T-helper 9 cell (primary cell): ENCODE results near the gene THBS1.
A peak's percentile ranks its signal among the peaks of the same experiment; 100 is the strongest.

ENCODE experiments used
- DNase-seq: peaks from one replicate; pipeline ENCODE4 v3.0.0-alpha.2; 2020
- total RNA-seq, 2 donors: gene quantifications; one replicate each; lab custom pipeline; 2026; lab: John Stamatoyannopoulos, UW

THBS1 gene
- total RNA-seq, result 30.2 to 50.9 reads per million in 2 donors

DNA sequence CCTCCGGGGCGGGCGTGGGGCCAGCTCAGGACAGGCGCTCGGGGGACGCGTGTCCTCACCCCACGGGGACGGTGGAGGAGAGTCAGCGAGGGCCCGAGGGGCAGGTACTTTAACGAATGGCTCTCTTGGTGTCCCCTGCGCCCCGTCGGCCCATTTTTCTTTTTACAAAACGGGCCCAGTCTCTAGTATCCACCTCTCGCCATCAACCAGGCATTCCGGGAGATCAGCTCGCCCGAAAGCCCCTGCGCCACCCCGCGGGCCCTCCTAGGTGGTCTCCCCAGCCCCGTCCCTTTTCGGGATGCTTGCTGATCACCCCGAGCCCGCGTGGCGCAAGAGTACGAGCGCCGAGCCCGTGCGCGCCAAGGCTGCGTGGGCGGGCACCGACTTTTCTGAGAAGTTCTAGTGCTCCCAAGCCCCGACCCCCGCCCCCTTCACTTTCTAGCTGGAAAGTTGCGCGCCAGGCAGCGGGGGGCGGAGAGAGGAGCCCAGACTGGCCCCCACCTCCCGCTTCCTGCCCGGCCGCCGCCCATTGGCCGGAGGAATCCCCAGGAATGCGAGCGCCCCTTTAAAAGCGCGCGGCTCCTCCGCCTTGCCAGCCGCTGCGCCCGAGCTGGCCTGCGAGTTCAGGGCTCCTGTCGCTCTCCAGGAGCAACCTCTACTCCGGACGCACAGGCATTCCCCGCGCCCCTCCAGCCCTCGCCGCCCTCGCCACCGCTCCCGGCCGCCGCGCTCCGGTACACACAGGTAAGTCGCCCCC lies at the start of gene THBS1:
Gene THBS1 (plus strand): TSS at position 595 of the 757 bp plus-strand sequence. CDS start 779 bp downstream, outside the sequence.
- peak; percentile 18 for DNase-seq

DNA sequence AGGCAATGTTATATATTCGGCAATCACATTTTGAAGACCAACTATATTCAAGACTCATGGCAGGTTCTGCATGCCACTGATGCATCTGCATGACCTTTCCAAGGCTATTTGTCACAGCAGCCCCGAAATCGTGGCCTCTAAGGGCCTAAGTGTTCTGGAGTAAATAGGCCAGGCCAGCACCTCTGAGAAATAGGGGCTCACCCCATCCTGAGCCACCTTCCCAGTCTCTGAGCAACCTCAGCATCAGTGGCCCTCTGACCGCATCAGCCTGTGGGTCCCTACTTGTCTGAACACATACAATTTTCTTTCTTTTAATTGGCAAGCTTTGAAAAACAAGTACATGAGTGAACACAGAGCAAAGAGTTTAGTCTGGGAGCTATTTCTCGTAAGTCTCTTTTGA lies 45.9 kb upstream of the THBS1 start:
- no peak for DNase-seq

DNA sequence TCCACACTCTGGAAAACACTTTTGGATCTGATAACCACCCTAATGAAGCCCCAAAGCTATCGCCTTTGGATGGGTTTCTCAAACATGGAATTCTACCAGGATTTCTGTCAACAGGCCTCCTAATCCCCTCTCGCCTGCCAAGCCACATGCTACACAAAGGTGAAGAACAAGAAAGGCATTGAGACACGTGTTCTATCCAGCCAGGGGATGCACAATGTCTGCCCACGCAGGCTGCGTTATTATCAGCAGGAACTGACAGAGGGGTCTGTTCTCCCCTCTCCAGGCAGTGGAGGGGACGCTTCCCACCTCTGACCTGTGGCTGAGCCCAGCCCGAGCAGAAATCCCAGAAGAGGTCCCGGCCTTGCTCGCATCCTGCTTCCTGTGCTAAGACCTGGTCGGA lies 45.4 kb upstream of the THBS1 start:
- no peak for DNase-seq

DNA sequence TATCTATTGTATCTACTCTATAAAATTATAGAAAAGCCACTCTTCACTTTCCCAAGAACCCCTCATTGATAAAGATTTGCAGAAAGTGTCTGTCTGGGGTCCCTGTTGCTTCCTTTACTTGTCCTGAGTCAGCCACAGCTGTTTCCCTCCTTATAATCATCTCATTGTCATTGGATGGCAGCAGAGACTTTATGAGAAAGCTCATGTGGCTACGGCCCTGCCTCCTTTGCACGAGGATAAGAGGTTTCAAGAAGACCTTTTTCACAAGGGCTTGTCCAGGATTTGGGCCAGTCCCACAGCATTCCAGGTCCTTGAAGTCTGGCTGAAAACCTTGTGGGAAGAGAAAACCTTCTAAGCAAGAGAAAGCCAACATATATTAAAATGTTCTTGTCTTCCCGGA lies 41.9 kb upstream of the THBS1 start:
- no peak for DNase-seq

DNA sequence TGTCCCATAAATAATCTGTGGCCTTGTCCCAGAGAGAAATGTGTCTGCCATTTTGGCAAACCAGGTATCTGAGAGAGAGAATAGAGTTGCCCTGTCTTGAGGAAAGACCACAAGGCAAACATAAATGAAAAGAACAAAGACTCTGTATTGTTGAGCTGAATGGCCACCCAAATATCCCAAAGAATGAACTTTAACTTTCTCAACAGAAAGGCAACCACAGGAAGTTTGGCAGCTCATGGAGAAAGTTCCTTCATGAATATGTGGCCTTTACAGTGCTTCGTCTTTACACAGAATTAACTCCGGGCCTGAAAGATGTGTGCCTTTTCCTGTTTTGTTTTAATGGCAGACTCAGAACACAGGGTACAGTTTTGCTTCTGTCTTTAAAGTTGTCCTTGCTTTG lies 41.4 kb upstream of the THBS1 start:
- no peak for DNase-seq

DNA sequence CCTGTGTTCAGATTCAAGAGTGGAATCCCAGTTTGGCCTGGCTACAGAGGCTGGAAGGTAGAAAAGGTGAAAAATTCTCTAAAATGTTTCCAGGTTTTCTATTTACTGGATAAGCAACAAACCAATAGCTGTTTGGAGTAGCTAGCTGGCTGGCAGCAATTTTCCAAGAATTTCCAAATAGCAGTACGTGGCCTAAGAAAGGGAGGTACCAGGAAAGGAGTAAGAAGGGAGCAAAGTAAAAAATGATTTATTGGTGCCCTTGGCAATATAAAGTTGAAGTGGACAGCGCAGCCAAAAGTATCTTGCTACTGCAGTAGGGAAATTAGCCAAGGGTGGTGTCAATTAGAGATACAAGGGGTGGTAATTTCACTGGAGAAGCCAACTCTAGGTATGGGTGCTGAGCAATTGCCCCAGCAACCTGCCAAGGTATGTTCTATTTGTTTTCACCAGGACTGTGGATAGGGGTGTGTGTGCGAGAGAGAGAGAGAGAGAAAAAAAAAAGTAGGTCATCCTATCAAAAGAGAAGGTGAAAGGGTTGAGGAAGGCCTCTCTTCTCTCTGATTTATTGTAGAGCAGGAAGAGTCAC lies 40.8 kb upstream of the THBS1 start:
- no peak for DNase-seq

DNA sequence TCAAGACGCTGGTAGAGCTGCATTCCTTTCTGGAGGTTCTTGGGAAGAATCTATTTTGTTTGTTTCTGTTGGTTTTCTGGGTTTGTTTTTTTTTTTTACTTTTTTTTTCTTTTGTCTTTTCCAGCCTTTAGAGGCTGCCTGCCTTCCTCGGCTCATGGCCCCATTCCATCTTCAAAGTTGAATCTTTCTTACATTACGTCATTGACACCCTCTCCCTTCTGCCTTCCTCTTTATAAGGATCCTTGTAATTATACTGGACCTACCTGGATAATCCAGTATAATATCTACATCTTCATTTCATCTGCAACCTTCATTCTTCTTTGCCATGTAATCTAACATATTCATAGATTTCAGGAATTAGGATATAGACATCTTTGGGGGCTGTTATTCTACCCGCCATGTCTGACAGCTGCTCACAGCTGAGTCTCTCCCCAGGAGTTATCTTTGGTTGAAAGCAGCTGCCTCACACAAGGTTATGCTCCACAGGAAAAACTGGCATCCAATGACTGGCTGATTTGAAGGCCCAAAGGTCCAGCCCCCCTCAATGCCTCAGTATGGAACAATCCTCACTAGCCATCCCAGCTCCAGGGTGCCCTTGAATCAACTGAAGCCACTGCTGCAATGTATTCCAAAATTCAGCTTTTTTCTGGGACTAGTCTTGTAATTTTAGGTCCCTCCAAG lies 38.4 kb upstream of the THBS1 start:
- no peak for DNase-seq

DNA sequence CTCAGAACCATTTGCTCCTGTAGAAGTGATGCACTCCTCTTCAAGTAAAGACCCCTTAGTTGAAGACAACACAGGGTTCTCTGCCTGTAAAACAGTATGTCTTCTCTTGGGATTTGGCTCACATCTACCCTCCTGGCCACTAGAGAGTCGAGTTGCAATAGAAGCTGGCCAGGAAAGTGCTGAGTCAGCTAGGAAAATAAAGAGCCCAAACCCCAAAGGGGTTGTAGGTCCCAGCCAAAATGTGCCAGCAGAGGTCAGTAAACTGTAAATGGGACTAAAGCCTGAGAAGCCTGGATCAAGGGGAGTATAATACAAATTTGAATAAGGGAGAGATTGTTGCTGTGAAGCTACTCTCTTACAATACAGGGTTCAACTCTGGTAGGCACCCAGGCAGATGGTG lies 37.2 kb upstream of the THBS1 start:
- no peak for DNase-seq

DNA sequence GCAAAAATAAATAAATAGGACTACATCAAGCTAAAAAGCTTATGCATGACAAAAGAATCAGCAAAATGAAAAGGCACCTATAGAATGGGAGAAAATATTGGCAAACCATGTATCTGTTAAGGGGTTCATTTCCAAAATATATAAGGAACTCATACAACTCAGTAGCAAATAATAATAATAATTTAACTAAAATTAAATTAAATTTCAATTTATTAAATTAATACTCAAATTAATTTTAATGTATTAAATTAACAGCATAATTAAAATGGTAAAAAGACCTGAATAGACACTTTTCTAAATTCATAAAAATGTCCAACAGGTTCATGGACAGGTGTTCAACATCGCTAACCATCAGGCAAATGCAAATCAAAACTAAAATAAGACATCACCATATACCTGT lies 34.0 kb upstream of the THBS1 start:
- no peak for DNase-seq

DNA sequence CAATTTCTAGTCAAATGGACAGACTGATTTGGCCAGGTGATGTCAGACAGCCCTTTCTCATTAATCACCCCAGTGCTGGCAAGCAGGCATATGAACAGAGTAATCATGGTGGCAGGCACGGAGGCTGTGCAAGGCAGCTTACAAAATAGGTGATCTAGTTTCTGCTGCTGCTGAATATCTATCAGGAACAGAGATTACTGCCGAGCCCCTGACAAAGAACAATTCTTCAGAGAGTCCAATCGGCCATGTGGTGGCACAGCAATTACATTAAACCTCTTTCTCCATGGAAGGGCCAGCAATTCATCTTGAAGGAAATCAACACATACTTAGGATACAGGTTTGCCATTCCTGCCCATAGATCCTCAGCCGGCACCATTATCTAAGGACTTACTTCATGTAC lies 32.3 kb upstream of the THBS1 start:
- no peak for DNase-seq

DNA sequence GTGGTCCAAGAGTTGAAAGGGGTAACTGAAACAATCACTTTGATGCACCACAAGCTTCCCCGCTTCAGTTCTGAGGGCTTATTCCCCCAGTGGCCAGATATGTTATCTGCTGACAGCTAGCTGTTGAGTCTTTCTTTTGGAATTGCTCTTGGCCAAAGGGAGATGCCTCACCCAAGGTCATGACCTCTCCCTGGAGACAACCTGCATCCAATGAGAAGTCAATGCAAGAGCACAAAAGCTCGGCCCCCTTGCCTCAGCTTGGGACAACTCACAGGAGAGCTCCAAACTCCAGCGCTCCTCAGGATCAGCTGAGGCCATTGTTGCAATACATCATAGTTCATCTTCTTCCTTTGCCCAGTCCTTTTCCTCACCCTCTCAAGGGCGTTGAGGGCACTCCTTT lies 31.0 kb upstream of the THBS1 start:
- no peak for DNase-seq

DNA sequence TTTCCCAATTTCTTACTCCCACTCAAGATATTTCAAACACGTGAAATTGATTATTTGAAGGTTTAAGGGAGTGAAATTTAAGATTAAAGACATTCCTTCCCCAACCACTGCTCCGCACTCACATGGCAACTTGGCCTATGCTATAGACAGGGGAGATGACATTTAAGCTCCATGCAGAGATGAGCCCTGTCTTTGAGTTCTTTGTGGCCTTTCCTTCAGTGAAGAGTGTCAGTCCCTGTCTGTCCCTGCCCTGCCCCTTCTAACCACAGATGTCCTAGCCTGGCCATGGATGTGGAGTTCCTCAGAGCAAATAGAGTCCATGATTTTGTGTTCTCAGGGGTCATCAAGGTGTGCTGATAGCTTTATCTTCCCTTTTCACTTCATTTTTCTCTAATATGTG lies 29.4 kb upstream of the THBS1 start:
- no peak for DNase-seq

DNA sequence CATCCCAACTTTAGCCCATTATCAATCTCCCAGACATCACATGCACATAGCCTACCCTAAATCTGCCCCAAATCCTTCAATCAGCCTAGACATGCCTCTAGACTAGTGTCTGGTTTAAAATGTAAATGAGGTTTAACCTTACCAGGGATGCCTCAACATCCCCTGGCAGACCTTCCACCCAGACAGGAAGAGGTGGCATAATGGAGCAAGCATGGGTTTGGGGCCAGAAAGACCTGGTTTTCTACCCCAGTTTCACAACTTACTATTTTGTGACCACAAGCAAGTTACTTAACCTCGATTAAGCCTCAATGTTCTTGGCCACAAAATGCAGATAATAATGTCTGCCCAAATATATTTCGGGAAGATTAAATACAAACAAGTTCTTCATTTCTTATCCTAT lies 28.3 kb upstream of the THBS1 start:
- DNase-seq, result no peak

DNA sequence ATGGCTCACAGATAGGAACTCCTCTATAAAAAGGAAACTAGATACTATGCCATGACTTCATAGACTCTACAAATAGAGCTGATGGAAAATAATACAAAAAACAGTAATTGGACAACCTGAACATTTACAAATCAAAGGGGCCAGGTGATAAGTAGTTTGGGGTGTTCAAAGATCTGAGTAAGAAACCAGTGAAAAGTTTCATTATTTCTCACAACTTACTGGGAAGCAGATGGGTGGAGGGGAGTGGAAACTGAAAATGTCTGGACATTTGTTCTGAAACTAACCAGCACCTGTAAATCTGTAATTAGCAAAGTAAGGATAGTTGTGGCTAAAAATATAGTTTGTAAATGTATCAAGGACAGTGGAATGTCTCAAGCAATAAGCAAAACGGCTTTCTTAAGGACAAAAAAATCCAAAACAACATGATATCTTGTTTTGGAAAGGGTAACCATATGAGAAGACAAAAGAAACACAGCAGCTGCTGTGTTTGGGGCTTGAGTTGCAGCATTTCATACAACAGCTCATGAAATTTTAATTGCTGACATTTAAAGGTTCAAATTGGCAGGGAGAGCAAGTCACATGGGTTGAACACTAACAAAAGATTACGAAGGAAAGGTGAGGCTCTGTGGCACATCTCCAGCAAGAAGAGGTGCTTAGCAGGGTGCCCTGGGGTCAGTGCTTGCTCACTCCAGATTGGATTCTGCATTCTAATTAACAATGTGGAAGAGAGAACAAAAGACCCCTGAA lies 26.8 kb upstream of the THBS1 start:
- no peak for DNase-seq

DNA sequence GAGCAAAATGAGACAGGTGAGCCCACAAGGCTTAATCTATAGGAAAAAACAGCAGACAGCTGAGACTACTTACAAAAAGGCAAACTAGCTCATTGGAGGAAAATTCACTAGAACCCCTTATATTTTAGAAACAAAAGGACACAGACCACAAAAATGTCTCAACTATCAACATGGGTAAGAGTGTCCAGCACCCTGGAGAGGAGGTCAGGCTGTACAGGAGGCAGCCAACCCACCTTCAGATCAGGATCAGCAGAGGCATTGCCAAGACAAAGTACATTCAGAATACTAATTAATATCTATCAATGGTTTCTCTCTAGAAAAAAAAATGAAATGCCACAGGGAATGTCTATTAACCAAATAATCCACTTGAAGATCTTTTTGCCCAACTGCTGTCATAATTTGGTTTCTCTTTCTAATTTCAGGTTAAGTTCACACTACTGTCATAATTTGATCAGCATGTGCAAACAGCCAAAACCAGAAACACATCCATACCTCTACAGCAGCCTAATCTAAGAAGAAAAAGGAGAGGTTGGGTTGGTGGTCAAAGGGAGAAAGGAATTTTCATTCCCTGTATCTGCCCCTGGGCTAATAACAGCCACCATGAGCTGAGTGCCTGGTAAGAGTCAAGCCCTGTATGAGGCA lies 26.0 kb upstream of the THBS1 start:
- DNase-seq, result no peak

DNA sequence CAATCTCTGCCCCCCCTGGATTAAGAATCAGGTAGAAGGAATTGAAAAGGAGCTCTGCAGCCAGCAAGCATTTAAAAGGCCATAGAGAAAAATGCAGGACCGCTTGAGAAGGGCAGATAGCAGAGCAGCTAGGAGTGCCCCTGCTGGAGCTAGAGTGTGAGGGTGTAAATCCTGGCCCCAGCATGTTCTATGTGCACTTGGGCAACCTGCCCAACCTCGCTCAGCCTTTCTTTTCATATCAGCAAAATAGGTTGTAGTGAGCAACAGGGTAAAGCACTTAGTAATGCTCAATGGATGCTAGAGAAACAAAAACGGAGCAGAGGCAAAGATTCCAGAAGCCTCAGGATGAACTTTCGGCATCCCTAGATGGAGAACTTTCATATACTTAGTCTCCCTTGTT lies 25.0 kb upstream of the THBS1 start:
- DNase-seq, result no peak

DNA sequence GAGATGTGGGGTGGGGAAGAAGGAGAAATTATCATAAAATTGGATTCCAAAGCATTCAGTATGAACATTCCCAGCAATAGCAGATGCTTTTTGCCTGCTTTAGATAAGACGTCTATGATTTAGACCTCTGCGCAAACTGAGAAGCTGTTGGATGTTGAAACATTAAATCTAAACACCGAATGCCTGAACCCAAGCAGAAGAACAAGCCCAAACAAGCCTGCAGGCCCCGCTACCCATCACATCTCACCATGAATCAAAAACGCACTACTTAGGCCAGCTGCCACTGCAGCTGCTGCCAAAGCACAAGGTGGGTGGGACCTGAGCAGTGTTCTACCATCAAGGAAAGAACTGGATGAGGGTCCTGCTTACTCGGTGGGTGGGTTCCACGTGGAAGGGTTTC lies 24.4 kb upstream of the THBS1 start:
- DNase-seq, result no peak

DNA sequence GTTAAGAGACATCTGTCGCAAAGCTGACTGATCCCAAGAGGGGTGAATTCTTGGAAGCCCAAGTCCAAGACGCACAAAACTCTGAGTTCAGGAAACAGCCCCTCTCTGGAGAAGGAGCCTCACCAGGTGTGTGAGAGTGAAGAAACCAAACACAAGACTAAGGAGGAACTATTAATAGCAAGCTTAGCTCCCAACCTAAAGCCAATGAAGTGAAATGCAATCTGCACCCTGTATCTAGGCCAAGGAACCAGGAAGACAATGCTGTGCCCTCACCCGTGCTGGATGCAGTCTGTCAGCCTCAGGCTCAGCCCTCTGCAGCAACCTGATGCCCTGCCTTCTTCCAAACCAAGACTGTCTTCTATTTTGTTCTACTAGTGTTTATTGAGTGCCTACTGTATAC lies 22.5 kb upstream of the THBS1 start:
- DNase-seq, result no peak

DNA sequence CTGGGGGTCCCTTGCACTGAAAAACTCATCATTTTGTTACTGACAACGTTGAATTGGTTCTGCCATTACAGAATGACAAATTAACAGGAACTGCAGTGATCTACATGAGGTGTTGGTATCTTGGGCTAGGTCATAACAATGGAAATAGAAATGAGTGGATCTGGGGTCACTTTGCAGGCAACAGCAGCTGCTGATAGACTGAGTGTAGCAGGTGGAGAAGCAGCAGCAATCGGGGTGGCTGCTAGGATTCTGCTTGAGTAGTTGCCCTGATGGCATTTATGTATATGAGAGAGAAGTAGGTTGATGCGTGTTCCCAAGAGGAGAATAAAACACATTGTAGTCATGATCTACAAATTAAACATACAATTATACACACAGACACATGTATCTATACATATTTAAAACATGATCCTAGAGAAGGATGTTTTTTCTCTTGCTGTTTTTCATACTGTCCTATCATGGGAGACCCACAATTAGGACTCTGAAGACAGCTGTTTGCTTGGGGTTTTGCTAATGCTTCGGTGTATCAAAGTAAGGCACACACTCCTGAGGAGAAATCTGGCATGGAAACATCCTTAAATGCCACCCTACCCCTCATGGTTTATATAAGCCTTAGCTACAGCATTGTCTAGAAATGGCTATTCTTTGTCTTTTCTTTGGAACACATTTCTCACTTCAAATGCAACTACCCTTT lies 15.8 kb upstream of the THBS1 start:
- no peak for DNase-seq

DNA sequence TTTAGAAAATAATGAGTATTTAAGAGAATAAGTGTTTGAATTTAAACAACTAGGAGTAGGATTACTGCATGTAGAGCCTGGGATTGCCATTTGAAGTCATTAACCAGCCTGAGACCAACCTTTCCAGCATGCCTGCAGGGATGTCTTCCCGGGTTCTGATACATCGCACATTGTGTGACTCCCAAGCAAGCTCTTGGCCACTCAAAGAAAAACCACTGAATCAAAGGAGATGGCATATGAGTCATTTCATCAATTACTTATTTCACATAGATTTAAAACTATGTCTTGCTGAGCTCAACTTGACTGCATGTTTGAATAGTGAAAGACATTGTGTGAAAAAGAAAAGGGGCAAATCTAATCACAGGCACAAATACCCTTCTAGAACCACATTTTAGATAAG lies 15.0 kb upstream of the THBS1 start:
- no peak for DNase-seq

DNA sequence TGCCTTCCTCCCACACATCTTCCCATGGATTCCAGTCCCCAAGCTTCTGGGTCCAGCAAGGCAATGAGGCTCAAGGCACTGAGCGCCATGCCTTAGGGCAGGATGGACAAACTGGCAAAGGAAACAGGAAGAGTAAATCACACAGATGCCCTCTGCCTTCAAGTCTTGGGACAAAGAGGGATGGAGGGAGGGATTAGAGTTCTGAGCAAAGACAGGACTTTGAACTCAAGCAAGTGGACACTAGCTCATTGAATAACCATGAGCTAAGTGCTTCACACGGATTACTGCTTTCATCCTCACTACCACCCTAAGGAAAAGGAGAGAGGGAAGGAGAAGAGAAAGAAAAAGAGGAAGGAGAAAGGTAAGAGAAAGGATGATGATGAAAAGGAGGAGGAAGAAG lies 7.6 kb upstream of the THBS1 start:
- DNase-seq, result no peak

DNA sequence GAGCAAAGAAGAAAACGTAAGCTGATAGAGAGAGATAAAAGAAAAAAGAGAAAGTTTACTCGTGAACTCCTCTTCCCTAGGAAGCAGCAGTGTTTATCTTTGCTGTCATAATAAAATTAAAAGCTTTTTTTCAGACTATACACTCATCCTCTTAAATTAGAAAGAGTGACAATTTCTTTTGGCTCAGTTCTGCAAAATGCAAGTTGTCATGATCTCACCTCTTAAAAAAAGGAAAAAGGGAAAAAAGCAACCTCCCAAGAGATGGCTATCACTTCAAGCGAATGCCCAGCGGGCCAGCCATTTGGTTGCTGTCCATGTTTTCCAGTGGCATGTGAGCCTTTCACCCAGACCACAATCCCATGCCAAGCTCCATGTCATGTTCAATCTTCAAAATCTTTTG lies 7.0 kb upstream of the THBS1 start:
- no peak for DNase-seq
